Measurements from ENCODE around the gene PYROXD2. TPM values are rescaled to one million over a fixed set of nuclear protein-coding genes. Genes with fewer than 3 reads are reported as not detected.

The PYROXD2 gene
- total and polyA plus RNA-seq, 9 donors: 4.6 to 14.1 (median 10.0) TPM

DNA sequence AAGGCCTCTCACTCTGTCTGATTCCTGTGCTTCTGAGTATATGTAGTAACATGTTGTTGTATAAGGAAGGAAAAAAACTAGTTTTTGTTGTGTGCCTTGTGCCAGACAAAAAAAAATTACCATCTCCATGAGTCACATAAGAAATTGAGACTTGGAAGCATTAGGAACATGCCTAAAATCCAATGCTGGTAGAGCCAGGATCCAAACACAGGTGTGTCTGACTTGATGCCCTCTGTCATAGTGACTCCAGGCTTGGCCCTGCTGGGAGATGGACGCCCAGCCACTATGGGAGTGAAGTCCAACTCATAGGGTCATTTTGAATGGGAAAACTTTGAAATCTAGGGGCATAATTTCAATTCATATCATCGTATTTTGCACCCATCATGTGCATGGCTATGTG, 38.0 kb downstream of the PYROXD2 start:
- H3K27ac ChIP-seq: no peak overlapping the region
- no peak for DNase-seq
- H3K9me3 ChIP-seq: no peaks in the 10 kb centered on the region
- H3K4me3 ChIP-seq: no peak overlapping the region
- TF ChIP-seq POLR2A (IDR thresholded peaks at IDR 0.05) (no peak), CTCF (IDR thresholded peaks at IDR 0.05) (no peak), EP300 (IDR thresholded peaks at IDR 0.05) (no peak)
- H3K4me1 ChIP-seq (ENCODE audit: insufficient read depth): no peaks in the 10 kb centered on the region
- no peaks in the 10 kb centered on the region for H3K36me3 ChIP-seq
- 93 to 96% (median 94%) methylated on average over 2 of the region's 2 CpGs for WGBS, 3 donors
- H3K27me3 ChIP-seq: no peaks in the 10 kb centered on the region
- intact Hi-C loops (cut with DNase I): no loop called here

GRCh38 chr10:98376485-98376884, 38.5 kb downstream of the PYROXD2 start:
- TF ChIP-seq POLR2A (IDR thresholded peaks at IDR 0.05): no peak
- TF ChIP-seq EP300 (IDR thresholded peaks at IDR 0.05): no peak
- no peak for TF ChIP-seq CTCF (IDR thresholded peaks at IDR 0.05)
- intact Hi-C loops (cut with DNase I): no loop called here
- 70 to 85% (median 73%) methylated on average over 1 of the region's 1 CpG for WGBS, 3 donors
- no peaks in the 10 kb centered on the region for H3K4me1 ChIP-seq (ENCODE audit: insufficient read depth)
- no peak overlapping the region for H3K4me3 ChIP-seq
- H3K36me3 ChIP-seq: no peaks in the 10 kb centered on the region
- H3K27ac ChIP-seq: no peak overlapping the region
- DNase-seq: no peak
- no peaks in the 10 kb centered on the region for H3K9me3 ChIP-seq
- no peaks in the 10 kb centered on the region for H3K27me3 ChIP-seq

GRCh38 chr10:98374217-98374985, 40.6 kb downstream of the PYROXD2 start:
- Histone ChIP-seq H3K4me1 (ENCODE audit: insufficient read depth) (no peaks in the 10 kb centered on the region), H3K4me3 (no peak overlapping the region), H3K36me3 (no peaks in the 10 kb centered on the region), H3K27me3 (no peaks in the 10 kb centered on the region), H3K27ac (no peak overlapping the region), H3K9me3 (no peaks in the 10 kb centered on the region)
- intact Hi-C loops (cut with DNase I): no loop called here
- no peak for DNase-seq
- TF ChIP-seq POLR2A (IDR thresholded peaks at IDR 0.05): no peak
- no peak for TF ChIP-seq EP300 (IDR thresholded peaks at IDR 0.05)
- TF ChIP-seq CTCF (IDR thresholded peaks at IDR 0.05): no peak
- WGBS, 3 donors: 25 to 41% (median 38%) methylated on average over 8 of the region's 8 CpGs

- Histone ChIP-seq H3K4me3 (no peak overlapping the region), H3K9me3 (no peaks in the 10 kb centered on the region), H3K27ac (no peak overlapping the region), H3K4me1 (ENCODE audit: insufficient read depth) (no peaks in the 10 kb centered on the region), H3K36me3 (no peaks in the 10 kb centered on the region), H3K27me3 (no peaks in the 10 kb centered on the region)
- no peak for DNase-seq
- no peak for TF ChIP-seq CTCF (IDR thresholded peaks at IDR 0.05)
- no peak for TF ChIP-seq EP300 (IDR thresholded peaks at IDR 0.05)
- no peak for TF ChIP-seq POLR2A (IDR thresholded peaks at IDR 0.05)
- 41 to 54% (median 52%) methylated on average over 12 of the region's 12 CpGs for WGBS, 3 donors
- intact Hi-C loops (cut with DNase I): no loop called here
Measured at GRCh38 chr10:98373260-98374040, 41.5 kb downstream of the PYROXD2 start.
